ENCODE measurements around the gene YTHDF1.

YTHDF1 gene

GRCh38 chr20:63248835-63249591 lies 33.1 kb upstream of the YTHDF1 start:
- Histone ChIP-seq H3K27me3 (ENCODE audit: insufficient read depth, insufficient read length) (peaks cover 17% of the 10 kb centered on the region), H3K9ac (ENCODE audit: insufficient read length, low read depth) (no peak overlapping the region)
- no peak for TF ChIP-seq SUZ12 (IDR thresholded peaks at IDR 0.05; ENCODE audit: extremely low read depth, insufficient read depth, insufficient read length)
- TF ChIP-seq ZNF274 (IDR thresholded peaks at IDR 0.05; ENCODE audit: low read depth, low read length), result no peak
- TF ChIP-seq YY1 (IDR thresholded peaks at IDR 0.05; ENCODE audit: insufficient read depth, insufficient read length), result no peak

GRCh38 chr20:63247671-63248228 lies 31.8 kb upstream of the YTHDF1 start:
- peaks cover 12% of the 10 kb centered on the region for H3K27me3 ChIP-seq (ENCODE audit: insufficient read depth, insufficient read length)
- TF ChIP-seq SUZ12 (IDR thresholded peaks at IDR 0.05; ENCODE audit: extremely low read depth, insufficient read depth, insufficient read length) (no peak), ZNF274 (IDR thresholded peaks at IDR 0.05; ENCODE audit: low read depth, low read length) (no peak), YY1 (IDR thresholded peaks at IDR 0.05; ENCODE audit: insufficient read depth, insufficient read length) (no peak)
- H3K4me3 ChIP-seq (ENCODE audit: insufficient read length, low read depth), result no peak overlapping the region
- no peak for DNase-seq (ENCODE audit: low read depth, low spot score)
- peak overlapping the region; percentile 57 for H3K9ac ChIP-seq (ENCODE audit: insufficient read length, low read depth)
- no peaks in the 10 kb centered on the region; the same call in 1 of the 2 replicates for H3K9me3 ChIP-seq (ENCODE audit: insufficient read depth, low read length)
- H3K4me1 ChIP-seq (ENCODE audit: insufficient read depth, insufficient read length), result peaks cover 30% of the 10 kb centered on the region
- H3K36me3 ChIP-seq (ENCODE audit: insufficient read depth, insufficient read length, low read length), result peaks cover 4% of the 10 kb centered on the region

More at GRCh38 chr20:63248835-63249591, 33.1 kb upstream of the YTHDF1 start:
- Histone ChIP-seq H3K9me3 (ENCODE audit: insufficient read depth, low read length) (no peaks in the 10 kb centered on the region; the same call in 1 of the 2 replicates), H3K4me3 (ENCODE audit: insufficient read length, low read depth) (no peak overlapping the region), H3K4me1 (ENCODE audit: insufficient read depth, insufficient read length) (peaks cover 35% of the 10 kb centered on the region), H3K36me3 (ENCODE audit: insufficient read depth, insufficient read length, low read length) (no peaks in the 10 kb centered on the region)
- DNase-seq (ENCODE audit: low read depth, low spot score), result no peak

- Histone ChIP-seq H3K9me3 (ENCODE audit: insufficient read depth, low read length) (no peaks in the 10 kb centered on the region; the same call in 1 of the 2 replicates), H3K9ac (ENCODE audit: insufficient read length, low read depth) (peak overlapping the region; percentile 50), H3K36me3 (ENCODE audit: insufficient read depth, insufficient read length, low read length) (peaks cover 4% of the 10 kb centered on the region), H3K4me3 (ENCODE audit: insufficient read length, low read depth) (no peak overlapping the region), H3K27me3 (ENCODE audit: insufficient read depth, insufficient read length) (peaks cover 2% of the 10 kb centered on the region), H3K4me1 (ENCODE audit: insufficient read depth, insufficient read length) (peaks cover 23% of the 10 kb centered on the region)
- TF ChIP-seq SUZ12 (IDR thresholded peaks at IDR 0.05; ENCODE audit: extremely low read depth, insufficient read depth, insufficient read length) (no peak), YY1 (IDR thresholded peaks at IDR 0.05; ENCODE audit: insufficient read depth, insufficient read length) (no peak), ZNF274 (IDR thresholded peaks at IDR 0.05; ENCODE audit: low read depth, low read length) (no peak)
- no peak for DNase-seq (ENCODE audit: low read depth, low spot score)
Measured at GRCh38 chr20:63246490-63247288, 30.8 kb upstream of the YTHDF1 start.

- Histone ChIP-seq H3K4me3 (ENCODE audit: insufficient read length, low read depth) (no peak overlapping the region), H3K36me3 (ENCODE audit: insufficient read depth, insufficient read length, low read length) (peaks cover 4% of the 10 kb centered on the region), H3K9me3 (ENCODE audit: insufficient read depth, low read length) (no peaks in the 10 kb centered on the region), H3K27me3 (ENCODE audit: insufficient read depth, insufficient read length) (no peaks in the 10 kb centered on the region), H3K9ac (ENCODE audit: insufficient read length, low read depth) (no peak overlapping the region), H3K4me1 (ENCODE audit: insufficient read depth, insufficient read length) (peaks cover 23% of the 10 kb centered on the region)
- no peak for TF ChIP-seq YY1 (IDR thresholded peaks at IDR 0.05; ENCODE audit: insufficient read depth, insufficient read length)
- no peak for TF ChIP-seq SUZ12 (IDR thresholded peaks at IDR 0.05; ENCODE audit: extremely low read depth, insufficient read depth, insufficient read length)
- TF ChIP-seq ZNF274 (IDR thresholded peaks at IDR 0.05; ENCODE audit: low read depth, low read length), result no peak
- no peak for DNase-seq (ENCODE audit: low read depth, low spot score)
Measured at GRCh38 chr20:63244468-63244867, 28.5 kb upstream of the YTHDF1 start.

GRCh38 chr20:63243604-63244247 lies 27.8 kb upstream of the YTHDF1 start:
- no peak overlapping the region for H3K4me3 ChIP-seq (ENCODE audit: insufficient read length, low read depth)
- no peak for TF ChIP-seq YY1 (IDR thresholded peaks at IDR 0.05; ENCODE audit: insufficient read depth, insufficient read length)
- no peak for TF ChIP-seq SUZ12 (IDR thresholded peaks at IDR 0.05; ENCODE audit: extremely low read depth, insufficient read depth, insufficient read length)
- no peak for TF ChIP-seq ZNF274 (IDR thresholded peaks at IDR 0.05; ENCODE audit: low read depth, low read length)
- peaks cover 4% of the 10 kb centered on the region for H3K36me3 ChIP-seq (ENCODE audit: insufficient read depth, insufficient read length, low read length)
- no peak for DNase-seq (ENCODE audit: low read depth, low spot score)
- H3K4me1 ChIP-seq (ENCODE audit: insufficient read depth, insufficient read length), result peaks cover 23% of the 10 kb centered on the region
- H3K9ac ChIP-seq (ENCODE audit: insufficient read length, low read depth), result no peak overlapping the region
- H3K9me3 ChIP-seq (ENCODE audit: insufficient read depth, low read length), result no peaks in the 10 kb centered on the region
- no peaks in the 10 kb centered on the region for H3K27me3 ChIP-seq (ENCODE audit: insufficient read depth, insufficient read length)

GRCh38 chr20:63242736-63243135 lies 26.8 kb upstream of the YTHDF1 start:
- H3K27me3 ChIP-seq (ENCODE audit: insufficient read depth, insufficient read length), result no peaks in the 10 kb centered on the region

More at GRCh38 chr20:63242736-63243135, 26.8 kb upstream of the YTHDF1 start:
- no peak for DNase-seq (ENCODE audit: low read depth, low spot score)
- no peak for TF ChIP-seq SUZ12 (IDR thresholded peaks at IDR 0.05; ENCODE audit: extremely low read depth, insufficient read depth, insufficient read length)
- TF ChIP-seq ZNF274 (IDR thresholded peaks at IDR 0.05; ENCODE audit: low read depth, low read length), result no peak
- TF ChIP-seq YY1 (IDR thresholded peaks at IDR 0.05; ENCODE audit: insufficient read depth, insufficient read length), result no peak
- H3K9me3 ChIP-seq (ENCODE audit: insufficient read depth, low read length), result no peaks in the 10 kb centered on the region
- no peak overlapping the region for H3K4me3 ChIP-seq (ENCODE audit: insufficient read length, low read depth)
- H3K36me3 ChIP-seq (ENCODE audit: insufficient read depth, insufficient read length, low read length), result peaks cover 4% of the 10 kb centered on the region
- peaks cover 22% of the 10 kb centered on the region for H3K4me1 ChIP-seq (ENCODE audit: insufficient read depth, insufficient read length)
- no peak overlapping the region for H3K9ac ChIP-seq (ENCODE audit: insufficient read length, low read depth)

All from NT2/D1 (cell line).